GM12891 (cell line): ENCODE results near the gene RNF7.
"Not testable (repeated sequence)": the region's sequence is repeated elsewhere in the genome, so short reads cannot be mapped to it uniquely, and the experiment has no call there.

ENCODE experiments used
- DNase-seq: peaks from one replicate; pipeline ENCODE4 v3.0.0; 2011; ENCODE audit warnings: low spot score; ENCODE audit not compliant: insufficient read length
- FAIRE-seq: peaks from 2 replicates; lab custom pipeline; 2011; peaks lifted over from hg19 to GRCh38; lab: Jason Lieb, UNC
- PAX5 ChIP-seq: IDR thresholded peaks from 2 replicates; pipeline ENCODE4 v1.6.1; 2011; ENCODE audit warnings: low read length, moderate library complexity, mild to moderate bottlenecking; ENCODE audit not compliant: insufficient read depth, severe bottlenecking
- POLR2A ChIP-seq: IDR thresholded peaks from 2 replicates; pipeline ENCODE4 v1.6.1; 2011; ENCODE audit warnings: low read depth, low read length, control low read depth
- POLR2AphosphoS5 ChIP-seq: IDR thresholded peaks from 2 replicates; pipeline ENCODE4 v1.6.1; 2011; ENCODE audit warnings: low read depth, low read length, control low read depth
- POU2F2 ChIP-seq: IDR thresholded peaks from 2 replicates; pipeline ENCODE4 v1.6.1; 2011; ENCODE audit warnings: low read depth, mild to moderate bottlenecking, control low read depth, low read length, moderate library complexity
- SPI1 ChIP-seq: IDR thresholded peaks from 2 replicates; pipeline ENCODE4 v1.6.1; 2011; ENCODE audit warnings: low read depth, low read length, control low read depth
- TAF1 ChIP-seq: IDR thresholded peaks from 2 replicates; pipeline ENCODE4 v1.6.1; 2011; ENCODE audit warnings: low read depth, low read length, control low read depth

RNF7 gene

DNA sequence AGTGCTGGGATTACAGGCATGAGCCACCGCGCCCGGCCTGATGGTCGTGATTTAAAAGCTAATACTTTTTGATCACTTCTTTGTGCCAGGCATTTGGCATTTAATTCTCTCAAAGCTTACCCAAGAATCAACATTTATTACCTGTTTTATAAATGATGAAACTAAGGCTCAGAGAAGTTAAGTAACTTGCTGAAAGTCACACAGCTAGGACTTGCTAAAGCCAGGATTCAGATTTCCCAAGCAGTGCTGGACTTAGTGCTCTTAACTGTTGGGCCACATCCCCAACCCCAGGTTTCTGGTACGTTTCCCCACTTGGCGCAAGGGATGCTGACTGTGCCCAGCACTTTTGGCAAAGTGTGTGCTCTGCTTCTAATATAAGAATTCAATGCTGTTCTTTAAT lies 35.6 kb downstream of the RNF7 start:
- DNase-seq (no peak), FAIRE-seq (no peak)
- TF ChIP-seq POLR2AphosphoS5 (no peak), TAF1 (no peak), SPI1 (no peak), POLR2A (no peak)

DNA sequence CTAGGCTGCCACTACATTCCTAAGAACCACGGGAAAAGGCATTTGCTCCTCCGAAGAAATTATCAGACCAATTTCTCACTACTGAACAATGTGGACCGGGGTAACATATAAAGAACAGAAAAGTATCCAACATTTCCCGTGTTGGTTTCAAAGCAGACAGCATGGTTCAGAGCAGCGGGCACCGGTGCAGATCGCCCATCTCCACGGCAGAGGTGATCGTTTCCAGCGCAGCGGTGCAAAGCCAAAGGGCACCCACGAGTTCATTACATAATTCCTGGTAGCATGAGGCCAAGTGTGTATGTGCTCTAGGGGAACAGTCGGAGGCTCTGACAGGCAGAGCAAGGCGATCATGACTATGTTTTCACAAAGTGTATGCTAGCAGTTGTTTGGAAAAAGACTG lies 38.3 kb downstream of the RNF7 start:
- TF ChIP-seq POU2F2 (no peak), PAX5 (no peak), POLR2AphosphoS5 (no peak), SPI1 (no peak), TAF1 (no peak)
- DNase-seq (no peak), FAIRE-seq (no peak)

DNA sequence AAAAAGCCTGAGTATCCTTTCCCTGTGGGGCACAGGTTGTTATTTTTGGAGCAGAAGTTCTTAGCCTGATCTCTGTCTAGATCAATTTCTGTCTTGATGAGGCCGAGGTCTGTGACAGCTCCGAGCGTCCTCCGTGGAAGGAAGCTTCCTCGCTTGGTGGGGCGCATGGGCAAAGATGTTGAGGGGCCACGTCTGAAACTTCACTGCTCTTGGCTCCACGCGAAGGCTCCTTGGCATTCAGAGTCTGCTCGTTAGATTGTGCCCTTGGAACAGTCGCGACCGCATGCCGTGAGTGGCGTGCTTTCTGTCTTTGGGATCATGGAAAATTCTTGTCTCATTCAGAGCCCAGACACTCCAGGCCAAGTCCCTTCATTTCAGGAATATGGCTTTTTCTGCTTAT lies 38.8 kb downstream of the RNF7 start:
- FAIRE-seq (no peak), DNase-seq (no peak)
- TF ChIP-seq POLR2AphosphoS5: no peak
- no peak for TF ChIP-seq SPI1
- TF ChIP-seq POLR2A: no peak
- no peak for TF ChIP-seq POU2F2
- no peak for TF ChIP-seq PAX5
- TF ChIP-seq TAF1: no peak

DNA sequence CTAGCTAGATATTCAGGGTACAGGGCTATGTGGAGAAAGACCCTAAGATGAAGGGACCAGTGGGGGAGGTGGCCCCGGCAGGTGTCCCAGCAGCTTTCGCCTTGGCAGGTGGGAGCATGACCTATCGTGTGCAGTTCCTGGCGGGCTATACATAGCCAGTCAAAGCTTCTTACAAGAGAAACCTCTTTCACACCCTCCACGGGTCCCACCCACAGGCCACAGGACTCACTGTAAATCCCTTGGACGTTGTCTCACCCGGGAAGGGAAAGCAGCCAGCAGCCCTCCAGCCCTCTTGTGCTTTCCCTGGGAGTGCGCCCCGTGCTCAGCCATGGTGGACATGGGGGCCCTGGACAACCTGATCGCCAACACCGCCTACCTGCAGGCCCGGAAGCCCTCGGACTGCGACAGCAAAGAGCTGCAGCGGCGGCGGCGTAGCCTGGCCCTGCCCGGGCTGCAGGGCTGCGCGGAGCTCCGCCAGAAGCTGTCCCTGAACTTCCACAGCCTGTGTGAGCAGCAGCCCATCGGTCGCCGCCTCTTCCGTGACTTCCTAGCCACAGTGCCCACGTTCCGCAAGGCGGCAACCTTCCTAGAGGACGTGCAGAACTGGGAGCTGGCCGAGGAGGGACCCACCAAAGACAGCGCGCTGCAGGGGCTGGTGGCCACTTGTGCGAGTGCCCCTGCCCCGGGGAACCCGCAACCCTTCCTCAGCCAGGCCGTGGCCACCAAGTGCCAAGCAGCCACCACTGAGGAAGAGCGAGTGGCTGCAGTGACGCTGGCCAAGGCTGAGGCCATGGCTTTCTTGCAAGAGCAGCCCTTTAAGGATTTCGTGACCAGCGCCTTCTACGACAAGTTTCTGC lies 40.1 kb downstream of the RNF7 start:
- TF ChIP-seq POU2F2 (no peak), POLR2AphosphoS5 (no peak), TAF1 (no peak), SPI1 (no peak), PAX5 (no peak), POLR2A (no peak)
- FAIRE-seq (no peak), DNase-seq (no peak)

DNA sequence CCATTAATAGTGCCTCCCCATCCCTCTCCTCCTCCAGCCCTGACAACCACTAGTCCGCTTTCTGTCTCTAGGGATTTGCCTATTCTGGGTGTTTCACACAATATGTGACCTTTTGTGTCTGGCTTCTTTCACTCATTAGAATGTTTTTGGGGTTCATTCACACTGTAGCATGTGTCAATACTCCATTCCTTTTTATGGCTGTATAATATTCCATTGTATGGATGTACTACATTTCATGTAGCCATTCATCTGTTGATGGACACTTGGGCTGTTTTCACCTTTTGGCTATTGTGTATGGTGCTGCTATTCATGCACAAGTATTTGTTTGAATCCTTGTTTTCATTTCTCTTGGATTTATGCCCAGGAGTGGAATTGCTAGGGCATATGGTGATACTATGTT lies 41.6 kb downstream of the RNF7 start:
- TF ChIP-seq SPI1 (no peak), TAF1 (no peak), POLR2AphosphoS5 (no peak), POU2F2 (no peak), POLR2A (no peak), PAX5 (no peak)
- FAIRE-seq (no peak), DNase-seq (no peak)

DNA sequence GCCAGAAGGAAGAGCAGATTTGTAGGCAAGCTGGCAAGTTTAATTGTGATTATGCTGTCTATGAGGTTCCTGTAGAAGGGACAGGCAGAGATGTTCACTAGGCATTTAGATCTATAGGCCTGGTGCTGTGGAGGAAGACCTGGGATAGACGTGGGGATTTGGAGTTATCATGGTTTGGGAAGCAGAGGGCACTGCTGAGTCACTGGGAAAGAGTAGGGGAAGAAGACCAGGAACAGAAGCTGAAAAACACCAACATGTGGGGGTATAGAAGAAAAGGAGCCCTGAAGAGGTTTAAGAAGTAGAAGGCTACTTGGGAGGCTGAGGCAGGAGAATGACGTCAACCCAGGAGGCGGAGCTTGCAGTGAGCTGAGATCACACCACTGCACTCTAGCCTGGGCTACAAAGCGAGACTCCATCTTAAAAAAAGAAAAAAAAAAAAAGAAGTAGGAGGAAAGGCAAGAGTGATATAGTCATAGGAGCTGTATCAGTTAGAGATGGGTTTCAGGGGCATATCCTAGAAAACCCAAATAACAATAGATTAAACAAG lies 44.4 kb downstream of the RNF7 start:
- DNase-seq (no peak), FAIRE-seq (no peak)
- TF ChIP-seq PAX5 (no peak), TAF1 (no peak), POLR2A (no peak), POLR2AphosphoS5 (no peak), SPI1 (no peak), POU2F2 (no peak)

DNA sequence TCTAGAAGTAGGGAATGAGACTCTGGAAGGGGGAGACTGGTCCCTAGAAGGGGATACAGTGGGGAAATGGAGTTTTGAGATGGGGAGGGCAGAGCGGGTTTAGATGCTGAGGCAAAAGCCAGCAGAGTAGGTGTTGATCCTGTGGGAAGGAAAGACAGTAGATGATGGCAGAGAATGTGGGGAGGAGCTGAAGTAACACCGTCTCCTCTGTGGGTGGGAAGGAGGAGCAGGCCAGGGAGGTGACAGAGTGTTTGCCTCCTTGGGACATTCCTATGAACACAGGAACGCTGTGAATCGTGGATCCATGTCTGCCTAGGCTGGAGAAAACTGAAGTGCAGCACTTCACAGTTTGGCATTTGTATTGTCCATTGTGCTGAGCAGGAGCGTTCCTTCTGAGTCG lies 45.5 kb downstream of the RNF7 start:
- DNase-seq: no peak
- no peak for FAIRE-seq
- TF ChIP-seq POLR2AphosphoS5 (no peak), TAF1 (no peak), POU2F2 (no peak), POLR2A (no peak), SPI1 (no peak), PAX5 (no peak)

DNA sequence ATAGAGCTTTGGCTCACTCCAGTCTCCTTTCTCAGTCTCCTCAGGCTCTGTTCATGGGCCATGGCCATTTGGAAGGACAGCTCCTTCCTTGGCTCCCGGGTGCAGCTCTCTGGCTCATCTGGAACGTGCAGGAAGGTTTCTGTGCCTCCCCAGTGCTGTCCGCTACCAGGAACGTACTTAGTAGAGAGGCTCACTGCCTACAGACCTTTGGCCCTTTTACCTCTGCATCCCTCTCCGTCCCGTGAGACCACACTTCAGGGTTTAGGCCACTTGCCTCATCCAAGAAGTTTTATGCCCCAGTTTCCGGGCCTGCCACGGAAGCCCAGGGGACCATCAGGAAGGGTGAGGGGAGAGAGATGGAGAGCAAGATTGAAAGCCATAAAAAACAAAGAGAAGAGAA lies 46.0 kb downstream of the RNF7 start:
- no peak for FAIRE-seq
- TF ChIP-seq SPI1: no peak
- TF ChIP-seq PAX5: no peak
- TF ChIP-seq POLR2AphosphoS5: no peak
- TF ChIP-seq POU2F2: no peak
- no peak for DNase-seq

DNA sequence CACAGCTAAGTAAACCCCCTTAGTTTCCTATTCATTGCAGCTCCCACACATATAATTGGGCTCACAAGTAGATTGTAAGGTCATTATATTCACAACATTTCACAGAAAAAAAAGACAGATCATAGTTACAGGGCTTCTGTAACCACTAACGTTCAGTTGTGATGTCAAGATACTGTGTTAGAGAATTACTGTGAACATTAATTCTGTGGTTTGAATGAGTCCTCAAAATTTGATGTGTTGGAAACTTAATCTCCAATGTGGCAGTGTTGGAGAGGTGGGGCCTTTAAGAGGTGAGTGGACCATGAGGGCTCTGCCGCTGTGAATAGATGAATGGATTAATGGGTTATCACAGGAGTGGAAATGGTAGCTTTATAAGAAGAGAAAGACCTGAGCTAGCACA lies 46.4 kb downstream of the RNF7 start:
- FAIRE-seq (no peak), DNase-seq (no peak)
- TF ChIP-seq PAX5 (no peak), POU2F2 (no peak)

DNA sequence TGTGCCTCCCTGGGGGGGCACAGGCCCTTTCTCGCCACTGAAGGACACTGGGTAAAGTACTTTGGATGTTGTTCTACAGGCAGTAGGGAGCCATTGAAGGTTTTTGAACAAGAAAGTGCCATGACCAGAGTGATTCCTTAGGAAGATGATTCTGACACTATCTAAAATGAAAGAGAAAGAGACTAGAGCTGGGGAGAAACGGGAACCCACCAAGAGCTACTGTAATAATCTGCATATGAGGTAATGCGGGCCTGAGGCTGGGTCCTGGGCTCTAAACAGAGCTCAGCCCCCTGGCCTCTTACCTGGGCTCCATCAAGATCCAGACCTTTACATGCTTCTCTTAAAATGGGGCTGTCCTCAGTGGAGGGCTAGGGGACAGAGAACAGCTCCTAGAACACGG lies 50.1 kb downstream of the RNF7 start:
- FAIRE-seq: no peak

DNA sequence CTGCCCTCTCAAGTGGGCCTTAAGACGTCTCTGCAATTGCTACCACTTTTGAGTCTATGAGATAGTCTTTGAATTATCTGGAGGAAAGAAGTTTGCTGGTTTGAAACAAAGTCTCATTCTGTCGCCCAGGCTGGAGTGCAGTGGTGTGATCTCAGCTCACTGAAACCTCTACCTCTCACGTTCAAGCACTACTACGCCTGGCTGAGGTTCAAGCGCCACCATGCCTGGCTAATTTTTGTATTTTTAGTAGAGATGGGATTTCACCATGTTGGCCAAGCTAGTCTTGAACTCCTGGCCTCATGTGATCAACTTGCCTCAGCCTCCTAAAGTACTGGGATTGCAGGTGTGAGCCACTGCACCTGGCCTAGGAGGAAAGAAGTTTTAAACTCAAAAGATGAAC lies 50.7 kb downstream of the RNF7 start:
- not testable (repeated sequence) for FAIRE-seq, DNase-seq

More for the DNA sequence above, 50.1 kb downstream of the RNF7 start:
- no peak for DNase-seq
- no peak for TF ChIP-seq POU2F2
- TF ChIP-seq POLR2AphosphoS5: no peak
- TF ChIP-seq PAX5: no peak
- TF ChIP-seq TAF1: no peak
- TF ChIP-seq POLR2A: no peak
- no peak for TF ChIP-seq SPI1

DNA sequence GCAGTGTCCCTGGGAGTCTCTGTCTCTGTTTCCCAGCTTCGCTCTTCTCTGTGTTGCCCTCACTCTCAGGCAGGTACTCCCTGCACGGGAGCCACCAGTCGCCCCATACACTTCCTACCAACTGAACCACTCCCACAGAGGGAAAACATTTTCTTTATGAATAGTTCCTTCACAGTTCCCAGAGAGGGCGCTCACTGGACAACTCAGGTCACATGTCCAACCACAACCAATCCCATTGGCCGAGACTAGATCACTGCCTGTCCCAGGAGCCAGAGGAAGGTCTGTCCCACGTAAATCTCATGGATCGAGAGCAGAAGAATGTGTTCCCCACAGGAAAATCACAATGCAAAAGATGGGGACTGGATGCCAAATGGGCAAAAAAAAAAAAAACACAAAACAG lies 51.2 kb downstream of the RNF7 start:
- TF ChIP-seq POLR2AphosphoS5: no peak
- no peak for TF ChIP-seq TAF1
- TF ChIP-seq POLR2A: no peak
- no peak for TF ChIP-seq POU2F2
- TF ChIP-seq PAX5: no peak
- TF ChIP-seq SPI1: no peak
- DNase-seq (no peak), FAIRE-seq (no peak)
